Stimulated activated CD8-positive, alpha-beta memory T cell treated with anti-CD3 and anti-CD28 coated beads, Interleukin-7, amount 100 ng/mL, for 4 hours (primary cell): ENCODE measurements around the gene SLC51B.
"Not testable (repeated sequence)": the region's sequence is repeated elsewhere in the genome, so short reads cannot be mapped to it uniquely, and the experiment has no call there.

Source experiments
- DNase-seq, 2 donors: peaks; one replicate each; pipeline ENCODE4 v3.0.0-alpha.2; 2020; ENCODE audit warnings: low read depth in 2 of 2

SLC51B gene

GRCh38 chr15:65084500-65085206 lies 39.5 kb downstream of the SLC51B start:
- DNase-seq: no peak

DNA sequence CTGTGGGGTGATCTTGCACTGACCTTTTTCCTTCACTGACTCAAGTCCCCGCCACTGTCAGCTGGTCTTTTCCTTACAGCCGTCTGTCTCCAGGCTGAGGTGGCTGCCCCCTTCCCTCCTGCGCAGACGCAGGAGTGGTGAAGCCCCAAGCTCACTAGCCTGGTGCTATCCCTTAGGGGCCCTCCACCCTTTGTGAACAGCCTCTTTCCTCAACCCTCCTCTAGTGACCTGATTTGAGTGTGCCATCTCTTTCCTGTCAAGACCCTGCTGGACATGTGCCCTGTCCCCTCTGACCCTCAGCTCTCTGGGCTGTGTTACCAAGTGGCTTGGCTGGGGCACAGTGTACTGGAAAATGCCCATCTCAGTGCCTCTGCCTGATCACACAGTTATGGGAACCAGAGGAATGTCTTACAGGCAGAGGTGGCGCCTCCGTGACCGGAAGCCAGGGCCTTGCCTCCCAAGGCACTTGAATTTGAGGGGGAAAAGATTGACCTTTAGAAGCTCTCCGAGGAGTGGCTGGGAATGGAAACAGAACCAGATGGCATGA lies 40.1 kb downstream of the SLC51B start:
- no peak for DNase-seq

DNA sequence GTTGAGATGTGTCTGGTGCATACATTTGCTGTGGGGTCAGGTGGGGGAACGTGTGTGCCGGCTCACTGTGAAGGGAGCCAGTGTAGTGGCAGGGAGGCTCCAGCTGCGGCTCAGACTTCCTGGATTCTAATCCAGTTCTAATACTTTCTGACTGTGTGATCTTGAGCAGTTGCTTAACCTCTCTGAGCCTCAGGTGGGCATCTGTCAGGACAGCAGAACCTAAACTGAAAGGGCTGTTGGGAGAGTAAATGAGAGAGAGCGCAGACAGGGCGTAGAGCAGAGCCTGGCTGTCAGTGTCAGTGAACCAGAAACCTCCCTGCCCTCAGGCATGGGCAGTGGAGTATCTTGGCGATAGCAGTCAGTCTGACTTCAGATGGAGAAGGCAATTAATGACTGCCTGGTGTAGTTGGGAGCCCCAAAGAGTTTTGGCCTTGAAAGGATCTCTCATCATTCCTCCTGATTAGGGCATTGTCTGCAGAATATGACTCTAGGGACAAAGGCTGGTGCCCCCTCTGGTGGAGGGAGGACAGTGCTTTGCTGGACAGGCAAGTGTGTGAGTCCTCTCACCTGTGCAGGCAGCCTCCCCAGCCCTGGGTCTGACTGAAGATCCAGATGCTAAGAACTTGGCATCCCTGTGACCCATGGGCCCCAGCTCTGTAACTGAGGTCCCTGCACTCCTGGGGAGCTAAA lies 40.9 kb downstream of the SLC51B start:
- DNase-seq: no peak

DNA sequence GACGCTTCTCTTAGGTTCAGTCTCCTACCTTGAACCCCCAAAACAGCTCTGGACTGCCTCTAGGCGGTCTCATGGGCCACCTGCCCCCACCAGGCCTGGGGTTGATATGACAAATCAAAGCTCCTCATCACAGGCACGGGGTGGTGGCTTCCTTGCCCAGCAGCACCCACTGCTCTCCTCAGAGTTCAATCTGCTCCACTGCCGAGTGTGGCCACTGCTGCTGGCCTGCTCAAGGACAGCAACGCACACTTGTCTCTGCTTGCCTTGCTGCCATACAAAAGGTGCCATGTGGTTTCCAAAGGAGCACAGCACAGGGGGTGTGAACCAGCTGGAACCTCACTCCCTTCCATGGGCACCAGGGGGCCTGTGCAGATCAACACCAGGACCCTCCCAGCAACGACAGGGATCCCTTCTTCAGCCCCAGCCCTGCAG lies 41.5 kb downstream of the SLC51B start:
- DNase-seq: no peak

DNA sequence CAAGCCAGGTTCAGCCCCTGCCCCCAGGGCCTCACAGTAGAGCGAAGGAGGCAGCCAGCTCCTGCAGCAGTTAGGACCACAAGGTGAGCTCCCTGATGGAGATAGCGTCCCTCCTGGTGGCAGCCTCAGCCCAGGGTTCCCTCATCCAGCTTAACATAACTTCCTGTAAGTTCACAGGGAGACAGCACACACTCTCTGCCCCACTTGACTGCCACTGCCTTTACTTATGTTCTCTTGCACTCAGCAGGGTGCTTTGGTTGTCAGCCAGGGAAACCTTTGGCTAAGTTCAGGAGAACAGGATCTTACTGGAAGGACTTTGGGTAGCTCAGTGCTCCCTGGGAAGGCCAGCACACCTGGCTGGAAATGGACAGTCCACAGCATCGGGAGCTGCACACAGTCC lies 42.2 kb downstream of the SLC51B start:
- no peak for DNase-seq

DNA sequence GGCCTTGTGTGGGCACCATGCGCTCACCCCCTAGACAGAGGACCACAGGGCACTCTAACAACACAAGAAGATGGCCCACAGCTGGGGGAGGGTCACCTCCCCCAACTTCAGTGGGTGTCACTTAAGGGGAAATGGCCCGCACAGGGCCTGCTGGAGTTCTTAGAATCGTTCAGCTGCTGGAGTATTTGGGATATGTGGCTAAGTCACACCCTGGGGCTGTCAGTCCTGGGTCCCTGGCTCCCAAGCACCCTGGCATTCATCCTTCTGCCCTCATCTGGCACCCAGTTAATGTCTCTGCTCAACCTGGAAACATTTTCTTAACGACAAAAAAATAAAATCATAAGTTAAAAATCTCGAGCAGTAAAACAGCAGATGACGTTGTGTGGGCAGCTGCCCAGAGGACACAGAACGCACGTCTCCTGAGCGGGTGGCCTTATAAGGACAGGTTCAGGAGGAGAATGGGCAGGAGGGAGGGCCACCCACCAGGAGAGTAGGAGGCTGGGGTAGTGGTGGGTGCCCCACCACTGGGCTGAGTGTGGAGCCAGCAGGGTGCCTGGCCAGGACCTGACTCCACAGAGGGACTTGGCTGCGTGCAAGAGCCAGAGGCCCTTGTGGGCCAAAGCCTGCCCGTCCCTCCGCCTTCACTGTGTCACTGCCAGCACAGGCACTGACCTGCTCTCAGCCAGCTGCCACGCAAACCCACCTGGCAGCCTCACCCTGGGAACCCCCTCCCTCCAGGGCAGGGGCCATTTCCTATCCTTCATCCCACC lies 42.9 kb downstream of the SLC51B start:
- no peak for DNase-seq

DNA sequence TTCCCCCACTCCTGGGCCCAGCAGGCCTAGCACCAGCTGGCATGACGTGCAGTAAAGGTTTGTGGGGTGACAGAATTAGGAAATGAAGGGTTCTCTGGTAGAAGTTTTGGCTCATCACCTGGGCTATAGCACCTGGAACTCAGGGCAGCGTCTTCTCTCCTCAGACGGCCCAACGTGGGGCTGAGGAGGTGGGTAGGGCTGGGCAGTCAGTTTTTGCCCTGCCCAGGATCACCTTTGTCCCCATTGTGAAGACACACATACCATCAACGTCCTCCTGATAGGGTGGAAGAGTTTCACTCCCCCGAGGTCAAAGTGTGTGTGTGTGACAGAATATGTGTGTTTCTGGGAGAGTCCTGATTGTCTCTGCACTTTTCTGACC lies 43.4 kb downstream of the SLC51B start:
- no peak for DNase-seq

- no peak for DNase-seq
Measured at GRCh38 chr15:65089206-65089824, 44.1 kb downstream of the SLC51B start.

DNA sequence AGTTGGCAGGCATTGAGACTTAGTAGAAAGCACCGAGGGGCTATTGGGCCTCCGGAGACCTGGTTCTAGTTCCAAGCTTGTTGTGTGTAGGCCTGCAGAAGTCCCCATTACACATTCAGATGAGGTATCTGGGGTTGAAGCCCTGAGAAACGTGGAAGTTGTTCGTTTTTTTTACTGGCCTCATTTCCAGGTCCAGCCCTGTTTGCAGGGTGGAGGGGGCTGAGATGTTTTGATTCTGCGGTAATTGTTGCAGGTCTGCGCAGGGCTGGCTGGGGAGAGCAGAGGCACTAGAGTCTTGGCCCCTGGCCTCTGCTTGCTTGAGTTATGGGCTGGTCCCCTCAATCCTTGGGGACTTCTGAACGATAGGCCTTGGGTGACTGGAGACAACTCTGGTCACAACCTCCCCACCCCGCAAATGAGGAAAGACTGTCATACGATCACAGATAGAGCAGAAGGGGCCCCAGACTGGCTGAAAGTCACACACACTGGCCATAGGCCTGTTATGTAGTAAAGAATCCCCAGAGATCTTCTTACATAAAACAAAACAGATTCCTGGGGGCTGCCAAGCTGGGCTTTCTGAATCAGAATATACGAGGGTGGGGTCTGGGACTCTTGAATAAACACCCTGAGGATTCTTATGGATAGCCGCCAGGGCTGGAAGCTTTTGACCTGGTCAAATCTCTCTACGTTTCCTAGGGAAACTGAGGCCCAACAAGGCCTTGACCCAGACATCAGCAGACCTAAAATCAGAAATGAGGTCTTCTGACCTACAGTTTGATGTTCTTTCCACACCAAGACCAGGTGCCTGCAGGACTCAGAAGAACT lies 47.0 kb downstream of the SLC51B start:
- no peak for DNase-seq

DNA sequence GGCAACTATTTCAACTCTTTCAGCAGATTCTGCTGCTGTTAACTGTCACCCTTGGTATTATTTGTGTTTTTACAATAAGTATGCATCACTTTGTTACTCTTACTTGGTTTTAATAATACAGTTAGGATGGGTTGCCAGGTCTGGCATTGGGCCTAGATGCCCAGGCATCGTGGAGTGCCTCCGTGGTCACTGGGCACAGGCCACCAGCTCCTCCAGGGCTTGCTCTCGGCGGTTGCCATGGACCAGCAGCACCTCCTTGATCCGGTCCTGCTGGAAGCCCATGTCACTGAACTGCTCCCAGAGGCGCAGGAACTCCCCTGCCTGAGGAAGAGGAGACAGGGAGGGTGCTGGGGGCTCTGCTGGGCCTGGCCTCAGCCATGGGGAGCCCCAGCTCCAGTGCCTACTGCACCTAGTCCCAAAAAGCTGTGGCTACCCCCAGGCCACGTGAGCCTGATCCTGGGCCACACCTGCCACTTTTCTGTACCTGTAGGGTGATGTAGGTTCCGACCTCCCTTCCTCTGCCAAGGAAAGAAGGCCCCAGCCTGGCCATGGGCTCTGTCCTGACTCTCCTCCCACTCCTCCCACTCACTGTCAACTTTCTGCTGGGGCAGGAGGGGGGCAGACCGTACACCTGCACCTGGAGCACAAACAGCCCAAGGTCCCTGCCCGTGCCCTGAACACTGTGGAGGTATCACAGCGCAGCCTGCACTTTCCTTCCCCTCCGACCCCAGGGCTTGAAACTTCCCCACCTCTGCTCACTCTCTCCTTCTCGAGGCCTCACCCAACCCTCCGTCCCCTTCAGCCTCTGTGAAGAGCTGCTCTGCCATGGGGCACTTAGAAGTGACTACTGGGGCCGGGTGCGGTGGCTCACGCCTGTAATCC lies 48.0 kb downstream of the SLC51B start:
- no peak for DNase-seq

DNA sequence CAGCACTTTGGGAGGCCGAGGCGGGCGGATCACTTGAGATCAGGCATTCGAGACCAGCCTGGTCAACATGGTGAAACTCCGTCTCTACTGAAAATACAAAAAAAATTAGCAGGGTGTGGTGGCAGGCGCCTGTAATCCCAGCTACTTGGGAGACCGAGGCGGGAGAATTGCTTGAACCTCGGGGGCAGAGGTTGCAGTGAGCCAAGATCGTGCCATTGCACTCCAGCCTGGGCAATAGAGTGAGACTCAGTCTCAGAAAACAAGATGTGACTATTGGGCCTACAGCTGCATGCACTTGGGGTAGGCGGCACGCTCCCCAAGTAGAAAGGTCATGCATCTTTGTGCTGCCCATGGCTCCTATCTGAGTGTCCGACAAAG lies 48.6 kb downstream of the SLC51B start:
- not testable (repeated sequence) for DNase-seq

DNA sequence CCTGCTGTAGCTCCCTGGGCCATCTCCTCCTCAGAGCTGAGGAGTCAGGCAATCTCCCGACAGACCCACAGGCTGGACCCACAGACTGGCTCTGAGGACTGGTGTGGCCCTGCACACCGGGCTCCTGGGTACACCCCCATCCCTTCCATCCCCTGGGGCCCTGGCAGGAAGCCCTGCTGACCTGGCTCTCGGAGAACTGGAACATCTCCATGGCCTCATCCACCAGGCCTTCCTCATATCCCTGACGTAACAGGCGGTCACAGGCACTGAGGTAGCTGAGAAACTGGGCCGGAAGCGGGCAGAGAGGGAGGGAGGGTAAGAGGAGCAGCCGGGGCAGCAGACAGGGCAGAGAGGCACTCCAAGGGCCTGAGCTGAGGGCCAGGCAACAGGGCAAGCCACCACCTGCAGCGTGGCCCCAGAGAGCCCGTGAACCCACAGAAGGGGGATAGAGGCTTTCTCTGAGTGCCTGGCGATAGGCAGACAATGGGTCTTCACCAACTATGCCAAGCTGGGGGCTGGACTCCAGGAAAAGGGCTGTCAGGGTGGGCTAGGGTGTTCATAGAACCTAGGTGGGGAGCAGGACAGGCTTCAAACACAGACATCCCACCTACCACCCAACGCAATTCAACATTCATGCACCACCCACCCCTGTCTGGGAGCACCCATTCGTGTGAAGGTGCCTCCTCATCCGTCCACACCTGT lies 49.3 kb downstream of the SLC51B start:
- no peak for DNase-seq

DNA sequence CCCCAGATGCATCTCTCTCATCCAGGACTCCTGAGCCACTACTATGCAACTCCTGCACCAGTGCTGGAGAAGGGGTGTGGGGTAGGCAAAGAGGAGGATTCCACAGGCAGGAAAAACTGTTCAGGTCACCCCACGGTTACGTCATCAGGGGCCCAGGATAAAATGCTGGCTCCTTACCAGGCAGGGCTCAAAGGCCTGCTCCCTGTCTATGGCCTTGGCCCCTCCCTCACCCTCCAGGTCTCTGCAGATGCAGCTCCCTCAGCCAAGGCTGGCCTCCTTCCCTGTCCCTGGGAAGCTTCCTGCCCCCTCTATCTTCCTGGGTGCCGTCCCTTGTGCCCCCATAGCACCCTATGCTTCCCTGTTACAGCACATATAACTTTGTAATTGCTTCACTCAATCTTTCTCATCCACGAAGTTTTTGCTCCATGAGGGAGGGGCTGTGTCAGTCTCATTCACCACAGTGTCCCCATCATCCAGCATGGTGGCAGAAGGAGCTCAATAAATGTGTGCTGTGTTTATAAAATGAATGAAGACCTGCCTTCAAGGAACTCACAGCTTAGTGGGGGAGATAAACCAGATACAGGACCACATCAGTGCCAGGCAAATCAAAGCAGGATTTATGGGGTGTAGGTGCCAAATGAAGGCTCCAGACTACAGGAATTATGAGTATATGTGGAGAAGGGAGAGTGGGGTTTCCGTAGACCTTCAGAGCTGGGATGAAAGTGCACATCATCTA lies 50.0 kb downstream of the SLC51B start:
- DNase-seq: no peak

DNA sequence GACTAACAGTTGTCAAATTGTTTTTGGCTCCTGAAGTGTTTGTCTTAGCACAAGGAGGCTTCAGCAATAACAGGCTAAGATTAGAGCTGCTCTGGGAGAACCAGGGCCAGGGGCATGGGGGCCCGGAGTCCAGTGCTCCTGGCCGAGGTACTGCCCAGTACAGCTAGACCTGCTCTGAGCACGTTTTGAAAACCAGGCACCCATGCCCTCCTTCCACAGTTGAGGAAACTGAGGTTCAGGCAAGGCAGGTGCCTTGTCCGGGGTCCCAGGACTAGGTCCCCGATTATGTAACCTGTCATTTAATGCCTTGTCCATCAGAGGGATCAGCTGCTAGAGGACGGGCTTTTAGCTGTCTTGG lies 50.5 kb downstream of the SLC51B start:
- no peak for DNase-seq

- DNase-seq: no peak
Measured at GRCh38 chr15:65096481-65097385, 51.5 kb downstream of the SLC51B start.

GRCh38 chr15:65097651-65098263 lies 52.6 kb downstream of the SLC51B start:
- DNase-seq: no peak

DNA sequence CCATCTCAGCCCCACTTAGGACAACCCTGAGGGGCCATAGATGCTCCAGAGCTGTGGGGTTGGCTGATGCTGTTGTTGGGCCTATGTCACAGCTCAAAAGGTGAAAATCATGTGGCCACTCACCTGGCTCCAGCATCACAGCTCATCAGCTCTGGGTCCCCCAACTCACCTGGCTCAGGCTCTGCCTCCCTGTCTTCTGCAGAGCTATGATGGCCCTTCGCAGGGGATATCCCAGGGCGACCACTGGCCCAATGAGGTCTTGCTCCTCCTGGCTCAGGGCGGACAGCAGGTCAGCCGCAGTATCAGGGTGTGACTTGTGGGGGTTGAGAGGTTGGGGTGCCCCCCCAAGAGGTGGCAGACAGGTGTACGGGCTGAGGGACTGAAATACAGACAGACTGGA lies 54.1 kb downstream of the SLC51B start:
- no peak for DNase-seq
